HG03439 (cell line): Measurements from ENCODE around the gene NCAPH2.

ENCODE experiments used
- ATAC-seq: cut with Tn5 transposase; IDR thresholded peaks from one replicate; pipeline ENCODE4 v1.9.1; 2021; ENCODE audit warnings: mild to moderate bottlenecking, moderate library complexity; ENCODE audit not compliant: unreplicated experiment

Gene NCAPH2

DNA sequence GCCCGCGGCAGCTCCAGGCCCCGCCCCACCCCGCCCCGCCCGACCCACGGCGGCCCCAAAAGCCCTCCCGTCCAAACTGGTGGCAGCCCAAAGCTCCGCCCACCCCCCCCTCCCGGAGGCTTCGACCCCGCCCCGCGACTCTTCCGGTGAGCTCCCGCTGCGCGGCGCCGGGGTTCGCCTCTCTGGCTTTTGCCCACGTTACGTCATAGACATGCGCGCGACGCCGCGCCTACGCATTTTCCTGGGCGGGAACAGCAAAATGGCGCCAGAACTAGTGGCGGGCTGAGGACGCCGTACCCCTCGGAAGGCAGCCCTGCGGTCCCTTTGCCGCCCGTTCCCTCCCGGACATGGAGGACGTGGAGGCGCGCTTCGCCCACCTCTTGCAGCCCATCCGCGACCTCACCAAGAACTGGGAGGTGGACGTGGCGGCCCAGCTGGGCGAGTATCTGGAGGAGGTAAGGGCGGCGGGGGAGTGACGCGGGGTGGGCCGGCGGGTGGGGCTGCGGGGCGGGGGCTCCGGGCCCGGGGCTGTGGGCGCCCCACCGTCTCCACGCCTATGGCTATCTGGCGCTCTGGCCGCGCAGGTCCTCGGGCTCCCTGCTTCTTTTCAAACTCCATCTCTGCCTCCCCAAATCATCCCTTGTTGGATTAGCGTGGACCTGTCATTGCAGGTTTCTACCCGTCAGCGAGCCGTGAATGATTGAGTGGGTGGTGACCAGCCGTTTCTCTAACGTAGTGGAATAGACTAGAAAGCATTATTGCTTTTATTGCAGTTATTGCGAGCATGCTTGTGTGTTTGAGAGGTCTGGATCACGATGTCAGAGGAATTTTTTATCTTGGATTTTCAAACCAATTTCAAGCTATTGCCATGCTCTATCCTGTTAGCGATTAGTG is at the start of gene NCAPH2:
Gene NCAPH2 (plus strand): TSS at position 234 of the 894 bp plus-strand sequence. CDS start 114 bp downstream, at position 348.
- ATAC-seq, result peak; percentile 75

DNA sequence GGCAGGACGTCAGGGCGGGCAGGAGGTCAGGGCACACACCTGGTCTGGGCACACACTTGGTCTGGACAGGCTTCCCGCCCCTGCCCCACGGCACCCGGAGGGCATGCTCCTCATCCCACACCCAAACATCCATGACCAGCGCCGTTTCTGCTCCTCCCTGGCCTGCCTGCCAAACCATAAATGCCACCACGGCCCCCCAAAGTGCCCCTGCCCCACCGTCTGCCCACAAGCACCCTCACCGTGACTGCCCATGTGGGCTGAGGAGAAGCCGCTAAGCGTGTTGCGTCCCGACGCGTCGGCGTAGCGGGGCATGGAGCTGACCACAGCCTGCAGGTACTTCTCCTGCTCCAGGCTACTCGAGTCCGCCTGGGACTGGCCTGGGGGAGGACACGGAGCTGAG is 49.0 kb upstream of the NCAPH2 start:
- no peak for ATAC-seq

DNA sequence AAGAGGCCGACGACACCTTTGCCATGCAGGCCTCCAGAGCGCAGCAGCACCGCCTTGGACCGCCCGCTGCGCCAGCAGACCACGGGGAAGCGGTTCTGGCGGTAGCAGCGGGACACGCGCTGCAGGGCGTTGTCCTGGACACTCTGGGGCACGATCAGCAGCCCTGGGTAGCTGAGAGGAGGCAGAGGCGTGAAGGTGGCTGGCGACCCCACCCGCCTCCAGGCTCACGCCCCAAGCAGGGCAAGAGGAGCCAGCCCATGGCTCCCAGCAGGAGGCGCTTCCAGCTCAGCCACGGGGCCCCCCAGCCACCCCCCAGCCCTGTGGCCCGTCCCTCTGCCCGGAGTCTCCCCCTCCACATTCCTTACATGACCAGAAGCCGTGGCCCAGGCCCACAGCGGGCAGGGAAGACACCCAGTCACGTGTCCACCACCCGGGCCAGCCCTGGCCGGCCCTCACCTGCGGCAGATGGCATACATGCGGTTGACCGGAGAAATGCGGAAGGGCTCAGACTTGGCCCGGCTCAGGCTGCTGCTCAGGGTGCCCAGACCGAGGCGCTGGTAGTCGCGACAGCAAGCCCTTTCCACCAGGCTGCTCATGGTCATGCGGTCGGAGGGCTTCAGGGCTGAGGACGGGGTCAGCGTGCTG is 48.4 kb upstream of the NCAPH2 start:
- no peak for ATAC-seq

DNA sequence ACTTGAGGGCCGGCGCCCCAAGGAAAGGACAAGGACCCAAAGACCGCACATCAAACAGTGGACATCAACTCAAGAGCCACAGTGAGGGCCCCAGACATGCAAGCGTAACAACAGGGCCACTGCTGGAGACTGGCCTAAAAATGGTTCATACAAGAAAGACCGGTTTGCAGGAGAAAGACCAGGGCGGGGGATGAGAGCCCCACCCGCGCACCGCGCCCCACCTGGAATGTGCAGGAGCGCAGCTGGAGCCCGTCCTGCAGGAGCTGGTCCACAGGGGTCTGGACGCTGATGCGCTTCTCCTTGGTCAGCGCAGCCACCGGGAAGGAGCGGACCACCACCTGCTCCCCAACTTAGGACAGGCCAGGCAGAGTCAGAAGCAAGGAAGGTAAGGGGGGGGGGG is 47.1 kb upstream of the NCAPH2 start:
- ATAC-seq, result no peak

GRCh38 chr22:50461536-50461935 is 46.5 kb upstream of the NCAPH2 start:
- ATAC-seq, result no peak

DNA sequence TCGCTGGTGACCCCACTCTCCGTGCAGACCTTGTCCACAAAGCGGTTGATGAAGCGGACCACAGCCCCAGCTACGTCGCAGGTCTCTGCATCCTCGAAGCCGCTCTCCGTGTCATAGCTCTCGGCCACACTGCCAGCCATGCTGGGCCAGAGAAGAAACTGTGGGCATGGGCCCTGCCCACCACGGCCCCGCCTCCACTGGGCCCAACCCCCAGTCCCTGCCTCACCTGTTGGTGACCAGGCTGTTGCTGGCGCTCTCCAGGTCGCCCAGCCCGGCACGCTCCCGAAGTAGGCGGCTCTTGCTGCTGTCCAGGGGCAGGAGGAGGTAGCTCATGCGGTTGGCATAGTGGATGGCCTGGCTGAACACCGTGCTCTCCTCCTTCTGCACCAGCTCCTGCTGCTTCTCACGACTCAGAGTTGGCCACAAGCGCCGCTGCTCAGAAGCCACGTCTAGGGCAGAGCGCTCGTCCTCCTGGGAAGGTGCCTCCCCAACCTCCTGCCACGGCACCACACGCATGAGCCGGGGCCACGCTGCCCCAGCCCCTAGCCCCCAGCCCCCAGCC is 46.0 kb upstream of the NCAPH2 start:
- ATAC-seq, result no peak

- no peak for ATAC-seq
Measured at GRCh38 chr22:50463188-50463900, 44.7 kb upstream of the NCAPH2 start.

DNA sequence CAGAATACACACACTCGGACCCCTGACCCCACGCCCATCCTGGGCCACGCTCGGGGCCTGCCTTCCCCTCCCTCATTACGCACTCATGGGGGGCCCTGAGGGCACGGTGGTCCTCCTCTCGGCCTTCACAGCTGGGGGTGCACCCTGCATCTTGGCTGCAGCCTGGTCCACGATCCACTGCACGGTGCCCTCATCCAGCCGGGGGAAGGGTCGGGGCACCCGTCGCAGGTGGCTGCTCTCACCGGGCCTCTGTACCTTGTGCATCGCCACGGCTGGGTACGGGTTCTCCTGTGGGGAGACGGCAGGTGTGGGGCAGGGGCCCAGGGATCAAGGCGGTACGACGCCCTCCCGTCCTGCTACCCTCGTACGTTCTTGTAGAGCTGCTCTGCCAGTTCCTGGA is 43.6 kb upstream of the NCAPH2 start:
- no peak for ATAC-seq

DNA sequence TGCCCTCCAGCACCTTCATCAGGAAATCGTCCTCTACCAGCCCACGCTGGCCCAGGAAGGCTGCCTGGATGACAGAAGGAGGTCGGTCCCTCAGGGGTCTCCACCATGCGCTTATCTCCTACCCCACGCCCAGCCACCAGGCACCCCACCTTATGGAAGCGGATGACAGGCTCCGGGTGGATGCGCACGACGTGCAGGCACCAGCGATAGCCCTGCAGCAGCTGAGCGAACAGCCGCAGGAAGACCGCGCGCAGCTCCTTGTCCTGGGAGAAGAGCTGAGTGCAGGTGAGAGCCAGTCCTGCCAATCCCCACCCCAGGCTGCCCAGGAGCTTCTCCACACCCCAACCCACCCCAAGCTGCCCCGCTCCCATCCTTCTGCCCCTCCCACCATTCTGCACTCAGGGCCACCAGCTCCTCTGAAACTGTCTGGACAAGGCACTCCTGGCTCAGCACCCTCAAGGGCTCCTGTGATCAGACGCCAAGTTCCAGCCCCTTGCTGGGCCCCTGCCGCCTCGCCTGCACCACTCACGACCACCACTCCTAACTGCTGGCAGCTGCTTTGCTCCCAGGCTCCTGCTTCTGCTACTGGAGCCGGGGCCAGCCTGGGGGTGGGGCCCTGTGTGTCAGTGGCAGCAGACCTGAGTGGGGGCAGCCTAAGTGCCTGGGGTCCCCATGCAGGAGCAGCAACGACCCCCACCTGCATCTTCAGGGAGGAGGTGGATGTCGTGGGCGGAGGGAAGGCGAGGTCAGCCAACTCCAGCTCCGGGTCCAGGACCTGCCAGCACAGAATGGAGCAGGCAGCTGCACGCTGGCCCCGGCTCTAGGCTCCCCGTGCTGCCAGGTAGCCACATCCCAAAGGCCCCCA is 42.7 kb upstream of the NCAPH2 start:
- no peak for ATAC-seq

DNA sequence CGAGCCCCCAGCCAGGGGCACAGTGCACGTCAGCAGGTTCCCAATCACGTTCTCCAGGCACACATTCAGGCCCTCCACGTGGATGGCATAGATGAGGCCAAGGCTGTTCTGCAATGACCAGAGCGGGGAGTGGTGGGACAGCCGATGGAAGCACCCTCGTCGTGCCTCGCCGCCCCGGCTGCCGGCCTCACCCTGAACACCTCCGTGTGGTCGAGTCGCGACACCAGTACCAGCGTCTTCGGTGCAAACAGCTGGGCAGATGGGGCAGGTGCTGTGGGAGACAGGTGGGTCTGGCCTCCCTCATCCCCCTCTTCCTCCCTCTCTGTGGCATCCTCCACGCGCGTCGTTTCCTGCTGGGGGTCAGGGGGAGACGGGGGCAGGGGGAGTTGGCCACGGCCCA is 40.7 kb upstream of the NCAPH2 start:
- ATAC-seq, result no peak

DNA sequence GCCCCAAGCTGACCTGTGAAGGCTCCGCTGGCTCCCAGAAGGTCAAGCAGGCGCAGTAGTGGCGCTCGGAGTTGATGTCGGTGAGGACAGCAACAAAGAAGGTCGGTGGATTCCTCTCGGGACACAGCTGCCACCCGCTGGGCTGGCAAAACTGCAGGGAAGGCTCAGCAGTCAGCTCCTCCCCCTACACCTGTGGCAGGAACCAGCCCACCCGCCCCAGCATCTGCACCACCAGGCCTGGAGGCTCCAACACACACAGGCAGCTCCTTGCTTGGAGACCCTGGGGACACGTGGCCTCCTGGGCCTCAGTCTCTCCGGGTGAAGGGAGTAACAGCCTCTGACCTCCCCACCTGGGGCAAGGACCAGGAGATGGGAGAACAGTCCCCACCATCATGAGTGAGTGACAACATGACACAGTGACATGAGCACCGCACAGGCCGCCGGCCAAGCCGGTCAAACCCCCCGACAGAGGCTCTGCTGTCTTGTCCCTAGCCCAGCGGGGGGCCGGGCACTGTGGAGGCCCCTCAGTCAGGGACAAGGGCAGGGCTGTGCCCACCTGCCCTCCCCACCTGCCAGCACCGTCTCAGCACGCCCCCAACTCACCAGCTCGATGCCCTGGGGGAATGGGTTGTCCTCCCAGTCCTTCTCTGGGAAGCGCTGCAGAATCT is 40.1 kb upstream of the NCAPH2 start:
- ATAC-seq, result no peak

DNA sequence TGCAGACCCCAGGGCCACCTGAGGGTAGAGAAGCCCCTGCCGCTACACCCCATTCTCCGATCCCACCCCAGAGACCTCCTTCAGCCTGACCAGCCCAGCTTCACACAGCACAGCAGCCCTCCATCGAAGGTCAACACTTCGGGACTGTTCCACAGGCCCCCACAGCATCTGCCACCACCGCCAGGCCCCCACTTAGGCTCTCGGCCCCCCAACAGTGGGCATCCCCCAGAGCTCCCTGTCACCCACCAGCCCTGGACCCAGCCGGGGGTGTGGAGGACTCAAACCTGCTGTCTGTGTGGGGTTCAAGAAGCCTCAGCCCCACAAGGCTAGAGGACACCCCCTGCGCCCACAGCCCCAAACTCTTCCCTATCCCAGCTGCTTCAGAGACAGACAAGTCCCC is 39.4 kb upstream of the NCAPH2 start:
- ATAC-seq, result no peak

- ATAC-seq, result peak; percentile 29
Measured at GRCh38 chr22:50469377-50470305, 38.4 kb upstream of the NCAPH2 start.

DNA sequence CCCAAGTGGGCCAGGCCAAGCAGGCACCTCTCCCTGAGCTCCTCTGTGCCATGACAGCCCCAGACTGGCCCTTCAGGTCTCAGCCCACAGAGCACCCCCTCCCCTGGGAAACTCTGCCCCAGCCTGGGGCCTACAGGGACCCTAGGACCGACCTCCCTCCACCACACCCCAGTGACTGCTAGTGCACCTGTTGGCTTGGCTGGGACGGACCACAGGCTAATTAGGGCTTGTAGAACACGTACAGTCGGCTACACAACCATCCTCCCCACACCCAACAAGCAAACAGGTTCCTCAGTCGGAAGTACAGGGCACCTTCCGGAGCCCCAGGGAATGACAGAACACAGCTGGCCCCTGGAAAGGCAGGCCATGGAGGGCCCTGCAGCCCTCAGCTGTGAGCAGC is 37.5 kb upstream of the NCAPH2 start:
- no peak for ATAC-seq

- ATAC-seq, result no peak
Measured at GRCh38 chr22:50471197-50471847, 36.7 kb upstream of the NCAPH2 start.

DNA sequence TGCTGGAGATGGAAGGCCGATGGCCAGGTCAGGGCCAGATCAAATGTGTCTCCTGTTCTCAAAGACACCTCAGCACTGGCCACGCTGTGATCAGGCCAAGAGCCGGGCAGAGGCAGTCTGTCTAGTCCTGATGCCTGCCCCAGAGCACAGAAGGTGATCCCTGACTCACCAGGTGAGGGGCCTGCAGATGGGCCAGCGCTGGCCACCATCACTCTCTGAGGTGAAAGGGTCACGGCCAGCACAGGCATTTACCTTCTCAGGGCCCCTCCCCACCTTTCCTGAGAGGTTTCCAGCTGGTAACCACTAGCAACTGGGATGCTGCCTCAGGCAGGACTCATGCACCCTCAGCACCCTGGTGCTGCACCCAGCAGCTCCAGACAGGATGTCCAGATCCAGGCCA is 36.1 kb upstream of the NCAPH2 start:
- ATAC-seq, result no peak

DNA sequence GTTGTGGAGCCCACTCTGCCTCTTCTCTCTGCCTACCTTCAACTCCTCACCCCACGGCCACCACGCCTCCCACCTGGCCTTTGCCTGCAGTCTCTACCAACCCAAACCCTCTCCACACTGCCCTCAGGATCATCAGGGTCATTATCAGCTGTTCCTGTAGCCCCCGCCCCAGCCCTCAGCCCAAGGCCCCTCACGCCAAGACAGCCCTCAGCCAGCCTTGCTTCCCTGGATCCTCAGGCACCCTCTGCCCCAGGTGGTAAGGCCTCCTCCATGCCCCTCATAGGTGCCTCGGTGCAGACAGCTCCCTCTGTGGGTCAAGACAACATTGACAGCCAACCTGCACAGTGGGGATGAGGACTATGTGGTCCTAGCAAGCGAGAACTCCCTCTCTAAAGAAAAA is 34.9 kb upstream of the NCAPH2 start:
- no peak for ATAC-seq
